HG03521 (cell line): ENCODE measurements around the gene MAP3K2.
"Not testable (repeated sequence)": the region's sequence is repeated elsewhere in the genome, so short reads cannot be mapped to it uniquely, and the experiment has no call there.

ENCODE experiments used
- ATAC-seq: cut with Tn5 transposase; IDR thresholded peaks from one replicate; pipeline ENCODE4 v1.9.1; 2021; ENCODE audit warnings: mild to moderate bottlenecking, moderate library complexity; ENCODE audit not compliant: unreplicated experiment

MAP3K2 gene

DNA sequence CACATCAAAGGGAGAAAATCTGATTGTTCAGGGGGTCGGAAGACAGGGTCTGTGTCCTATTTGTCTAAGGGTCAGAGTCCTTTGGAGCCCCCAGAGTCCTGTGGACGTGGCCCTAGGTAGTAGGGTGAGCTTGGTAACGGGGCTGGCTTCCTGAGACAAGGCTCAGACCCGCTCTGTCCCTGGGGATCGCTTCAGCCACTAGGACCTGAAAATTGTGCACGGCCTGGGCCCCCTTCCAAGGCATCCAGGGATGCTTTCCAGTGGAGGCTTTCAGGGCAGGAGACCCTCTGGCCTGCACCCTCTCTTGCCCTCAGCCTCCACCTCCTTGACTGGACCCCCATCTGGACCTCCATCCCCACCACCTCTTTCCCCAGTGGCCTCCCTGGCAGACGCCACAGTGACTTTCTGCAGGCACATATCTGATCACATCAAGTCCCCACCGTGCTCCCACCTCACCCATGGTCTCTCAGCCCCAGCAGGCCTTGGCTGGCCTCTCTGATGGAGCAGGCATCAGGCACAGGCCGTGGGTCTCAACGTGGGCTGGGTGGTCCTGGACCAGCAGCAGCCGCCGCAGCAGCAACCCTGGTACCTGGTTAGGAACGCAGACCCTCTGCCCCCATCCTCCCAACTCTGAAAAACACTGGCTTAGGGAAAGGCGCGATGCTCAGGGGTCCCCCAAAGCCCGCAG, 34.2 kb upstream of the MAP3K2 start:
- ATAC-seq = no peak

GRCh38 chr2:127421116-127421800, 33.5 kb upstream of the MAP3K2 start:
- no peak for ATAC-seq

DNA sequence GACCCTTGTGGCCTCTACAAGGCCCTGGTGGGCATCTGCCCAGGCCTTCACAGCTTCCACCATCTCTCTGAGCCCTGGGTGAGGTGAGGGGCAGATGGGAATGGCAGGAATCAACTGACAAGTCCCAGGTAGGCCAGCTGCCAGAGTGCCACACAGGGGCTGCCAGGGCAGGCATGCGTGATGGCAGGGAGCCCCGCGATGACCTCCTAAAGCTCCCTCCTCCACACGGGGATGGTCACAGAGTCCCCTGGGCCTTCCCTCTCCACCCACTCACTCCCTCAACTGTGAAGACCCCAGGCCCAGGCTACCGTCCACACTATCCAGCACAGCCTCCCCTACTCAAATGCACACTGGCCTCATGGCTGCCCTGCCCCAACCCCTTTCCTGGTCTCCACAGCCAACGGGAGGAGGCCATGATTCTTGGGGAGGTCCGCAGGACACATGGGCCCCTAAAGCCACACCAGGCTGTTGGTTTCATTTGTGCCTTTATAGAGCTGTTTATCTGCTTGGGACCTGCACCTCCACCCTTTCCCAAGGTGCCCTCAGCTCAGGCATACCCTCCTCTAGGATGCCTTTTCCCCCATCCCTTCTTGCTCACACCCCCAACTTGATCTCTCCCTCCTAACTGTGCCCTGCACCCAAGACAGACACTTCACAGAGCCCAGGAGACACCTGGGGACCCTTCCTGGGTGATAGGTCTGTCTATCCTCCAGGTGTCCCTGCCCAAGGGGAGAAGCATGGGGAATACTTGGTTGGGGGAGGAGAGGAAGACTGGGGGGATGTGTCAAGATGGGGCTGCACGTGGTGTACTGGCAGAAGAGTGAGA, 32.5 kb upstream of the MAP3K2 start:
- no peak for ATAC-seq

- no peak for ATAC-seq
Observed at GRCh38 chr2:127419448-127420038, 31.8 kb upstream of the MAP3K2 start.

GRCh38 chr2:127419112-127419430, 31.3 kb upstream of the MAP3K2 start:
- no peak for ATAC-seq

DNA sequence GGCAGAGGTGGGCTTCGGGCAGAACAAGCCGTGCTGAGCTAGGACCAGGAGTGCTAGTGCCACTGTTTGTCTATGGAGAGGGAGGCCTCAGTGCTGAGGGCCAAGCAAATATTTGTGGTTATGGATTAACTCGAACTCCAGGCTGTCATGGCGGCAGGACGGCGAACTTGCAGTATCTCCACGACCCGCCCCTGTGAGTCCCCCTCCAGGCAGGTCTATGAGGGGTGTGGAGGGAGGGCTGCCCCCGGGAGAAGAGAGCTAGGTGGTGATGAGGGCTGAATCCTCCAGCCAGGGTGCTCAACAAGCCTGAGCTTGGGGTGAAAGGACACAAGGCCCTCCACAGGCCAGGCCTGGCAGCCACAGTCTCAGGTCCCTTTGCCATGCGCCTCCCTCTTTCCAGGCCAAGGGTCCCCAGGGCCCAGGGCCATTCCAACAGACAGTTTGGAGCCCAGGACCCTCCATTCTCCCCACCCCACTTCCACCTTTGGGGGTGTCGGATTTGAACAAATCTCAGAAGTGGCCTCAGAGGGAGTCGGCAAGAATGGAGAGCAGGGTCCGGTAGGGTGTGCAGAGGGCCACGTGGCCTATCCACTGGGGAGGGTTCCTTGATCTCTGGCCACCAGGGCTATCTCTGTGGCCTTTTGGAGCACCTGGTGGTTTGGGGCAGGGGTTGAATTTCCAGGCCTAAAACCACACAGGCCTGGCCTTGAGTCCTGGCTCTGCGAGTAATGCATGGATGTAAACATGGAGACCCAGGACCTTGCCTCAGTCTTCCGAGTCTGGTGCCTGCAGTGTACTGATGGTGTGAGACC, 30.7 kb upstream of the MAP3K2 start, which contains the start of gene PROC:
TSS of gene PROC (plus strand) at position 128 of the 812 bp plus-strand sequence. CDS start 1,516 bp downstream, outside the sequence.
- no peak for ATAC-seq

GRCh38 chr2:127417406-127417805, 29.6 kb upstream of the MAP3K2 start:
- ATAC-seq = no peak

DNA sequence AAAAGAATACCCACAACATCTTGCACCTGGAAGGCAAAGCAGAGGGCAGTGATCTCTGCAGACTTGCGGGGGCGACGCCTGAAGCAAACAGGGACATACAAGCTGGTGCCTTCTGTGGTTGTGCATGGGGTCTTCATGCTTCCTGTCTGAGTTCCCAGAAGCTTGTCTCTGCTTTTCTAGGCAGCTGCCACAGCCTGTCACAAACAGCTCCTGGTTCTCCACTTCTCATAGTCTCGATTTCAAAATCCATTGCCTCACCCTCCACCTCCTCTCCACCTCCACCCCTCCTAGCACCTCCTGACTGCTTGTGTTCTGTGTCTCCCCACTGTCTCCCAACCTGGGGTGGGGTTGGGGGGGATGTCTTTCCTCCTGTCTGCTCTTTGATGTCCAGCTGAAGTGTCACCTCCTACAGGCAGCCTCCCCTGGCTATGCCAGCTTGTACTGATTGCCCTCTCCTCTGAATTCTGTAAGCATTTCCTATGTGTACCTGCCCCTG, 28.8 kb upstream of the MAP3K2 start:
- no peak for ATAC-seq

DNA sequence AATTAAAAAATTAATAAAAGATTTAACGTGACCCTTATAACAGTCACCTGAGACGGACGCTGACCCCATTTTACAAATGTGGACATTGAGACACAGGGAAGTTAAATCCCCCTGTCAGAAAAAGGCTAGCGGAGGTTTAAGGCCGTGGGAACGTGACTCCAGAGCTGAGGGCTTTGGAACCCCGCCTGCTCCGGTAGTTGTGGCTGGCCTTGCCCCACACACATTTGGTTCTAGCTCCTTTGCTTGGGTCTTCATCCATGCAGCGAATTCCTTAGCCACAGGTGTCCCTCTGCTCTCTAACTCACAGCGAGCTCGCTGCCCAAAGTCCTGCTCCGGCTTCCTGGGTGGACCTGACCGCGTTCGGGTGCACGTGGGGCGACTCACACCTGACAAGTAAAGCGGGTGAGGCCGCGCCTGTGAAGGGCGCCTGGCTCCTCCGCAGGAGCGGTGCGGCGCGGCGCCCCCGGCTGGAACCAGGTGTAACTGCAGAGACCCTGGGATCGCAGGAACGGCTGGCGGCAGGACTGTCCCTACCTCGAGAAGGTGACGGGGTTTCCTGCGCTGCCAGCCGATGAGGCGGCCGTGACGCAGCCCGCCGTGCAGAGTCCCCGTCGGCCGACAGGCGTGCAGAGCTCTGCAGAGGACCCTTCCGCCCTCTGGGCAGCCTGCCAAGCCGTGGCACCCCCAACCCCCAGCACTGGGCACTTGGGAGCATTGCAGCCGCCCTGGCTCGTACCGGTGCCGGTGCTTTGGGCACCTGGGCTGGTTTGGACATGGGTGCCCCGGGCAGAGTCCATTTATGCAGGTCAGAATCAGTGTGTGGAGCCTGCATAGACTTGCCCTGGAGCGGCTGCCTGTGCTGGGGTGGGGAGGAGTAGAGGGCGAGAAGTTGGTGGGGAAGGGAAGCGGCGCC, 28.1 kb upstream of the MAP3K2 start:
- ATAC-seq = peak; percentile 62

- ATAC-seq = no peak
Observed at GRCh38 chr2:127414638-127415592, 27.1 kb upstream of the MAP3K2 start.

DNA sequence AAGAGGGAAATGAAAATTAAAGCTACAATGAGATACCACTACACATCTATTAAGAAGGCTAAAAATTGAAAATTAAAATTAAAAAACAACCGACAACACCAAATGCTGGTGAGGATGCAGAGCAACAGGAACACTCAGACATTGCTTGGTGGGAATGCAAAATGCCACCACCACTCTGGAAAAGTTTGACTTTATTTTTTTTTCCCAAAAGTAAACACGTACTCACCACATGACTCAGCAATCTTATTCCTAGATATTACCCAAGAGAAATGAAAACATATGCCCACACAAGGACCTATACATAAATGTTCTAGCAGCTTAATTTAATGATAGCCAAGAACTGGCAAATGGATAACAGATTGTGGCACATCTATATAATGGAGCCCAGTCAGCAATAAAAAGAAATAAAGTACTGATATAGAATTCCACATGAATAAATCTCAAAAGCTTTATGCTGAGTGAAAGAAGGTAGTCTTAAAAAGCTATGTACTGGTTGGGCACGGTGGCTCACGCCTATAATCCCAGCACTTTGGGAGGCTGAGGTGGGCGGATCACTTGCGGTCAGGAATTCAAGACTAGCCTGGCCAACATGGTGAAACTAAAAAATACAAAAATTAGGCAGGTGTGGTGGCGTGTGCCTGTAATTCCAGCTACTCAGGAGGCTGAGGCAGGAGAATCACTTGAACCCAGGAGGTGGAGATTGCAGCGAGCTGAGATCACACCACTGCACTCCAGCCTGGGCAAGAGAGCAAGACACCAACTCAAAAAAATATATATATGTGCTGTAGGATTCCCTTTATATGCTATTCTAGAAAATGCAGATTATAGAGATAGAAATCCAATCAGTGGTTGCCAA, 26.2 kb upstream of the MAP3K2 start:
- no peak for ATAC-seq

DNA sequence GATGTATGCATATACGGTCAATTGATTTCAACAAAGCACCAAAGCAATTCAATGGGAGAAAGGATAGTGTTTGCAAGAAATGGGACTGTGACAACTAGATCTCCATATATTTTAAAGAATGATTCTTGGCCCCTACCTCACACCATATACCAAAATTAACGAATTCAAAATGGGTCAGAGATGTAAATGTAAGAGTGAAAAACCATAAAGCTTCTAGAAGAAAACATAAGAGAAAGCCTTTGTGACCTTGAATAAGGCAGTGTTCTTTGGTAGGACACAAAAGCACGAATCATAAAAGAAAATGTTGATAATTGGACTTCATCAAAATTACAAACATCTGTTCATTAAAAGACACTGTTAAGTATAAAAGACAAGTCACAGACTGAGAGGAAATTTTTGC, 25.4 kb upstream of the MAP3K2 start:
- no peak for ATAC-seq

DNA sequence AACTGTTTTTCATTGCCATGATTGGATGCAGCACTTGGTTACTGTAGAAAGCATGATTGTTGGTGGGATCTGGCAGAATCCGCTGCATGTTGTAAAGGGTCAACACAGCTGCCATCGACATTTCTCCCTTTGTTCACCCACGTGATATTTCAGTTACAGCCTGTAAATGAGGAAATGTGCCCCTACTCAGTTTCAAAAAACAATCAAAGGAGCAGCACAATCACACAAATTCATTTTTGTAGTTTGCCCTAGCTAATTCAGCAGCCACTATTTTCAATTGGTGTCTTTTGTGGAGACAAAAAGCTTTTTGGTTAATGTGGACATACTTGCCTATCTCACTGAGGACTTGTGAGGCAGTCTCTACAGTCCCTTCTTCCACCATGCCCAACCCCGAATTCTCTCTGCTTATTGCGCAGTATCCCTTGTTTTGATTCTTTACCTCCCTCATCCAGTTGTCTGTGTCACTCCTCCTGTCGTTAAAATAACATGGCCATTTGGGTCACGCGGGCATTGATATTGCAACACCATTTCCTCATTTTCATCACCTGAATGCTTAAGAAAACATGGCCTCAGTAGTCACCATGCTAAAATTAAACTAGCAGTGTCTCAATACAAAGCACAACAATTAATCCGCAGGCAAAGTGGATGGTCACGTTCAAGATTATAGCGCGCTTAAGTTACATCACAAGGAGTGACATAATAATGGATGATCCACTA, 24.0 kb upstream of the MAP3K2 start:
- no peak for ATAC-seq

DNA sequence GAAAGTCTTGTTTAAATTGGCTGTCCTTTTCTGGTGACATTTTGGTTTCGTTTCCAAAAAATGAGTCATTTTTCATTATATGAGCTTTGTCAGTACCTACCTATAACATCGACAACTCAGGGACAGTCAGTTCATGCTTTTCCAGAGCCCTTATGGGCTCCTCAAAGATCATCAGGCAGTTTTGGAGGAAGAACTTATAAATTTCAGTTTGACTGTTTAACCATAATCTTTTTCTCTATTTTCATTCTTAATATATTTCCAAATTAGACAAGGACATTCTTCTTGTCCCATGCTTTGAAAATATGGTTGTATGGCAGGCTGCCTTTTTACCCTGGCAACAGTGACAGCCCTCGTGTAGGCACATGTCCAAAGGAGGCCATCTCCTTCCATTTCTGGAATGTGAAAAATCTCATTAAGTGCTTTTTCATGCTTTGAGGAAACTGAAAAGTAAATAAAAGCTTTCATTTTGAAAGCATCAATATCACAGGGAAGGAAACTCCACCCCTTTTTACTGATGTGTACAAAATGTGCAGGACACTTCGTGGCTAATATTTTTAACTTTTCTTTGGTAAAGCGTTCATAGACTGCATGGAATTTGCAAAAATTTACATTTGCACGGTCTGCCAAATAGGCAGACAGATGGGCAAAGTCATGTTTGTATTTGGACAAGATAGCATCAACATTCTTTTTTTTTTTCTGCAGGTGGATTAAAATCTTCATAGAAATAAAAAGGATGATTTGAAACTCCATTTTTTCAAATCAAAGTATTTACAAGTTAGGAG, 23.3 kb upstream of the MAP3K2 start:
- ATAC-seq = no peak

- ATAC-seq = not testable (repeated sequence)
Observed at GRCh38 chr2:127409716-127410115, 21.9 kb upstream of the MAP3K2 start.

DNA sequence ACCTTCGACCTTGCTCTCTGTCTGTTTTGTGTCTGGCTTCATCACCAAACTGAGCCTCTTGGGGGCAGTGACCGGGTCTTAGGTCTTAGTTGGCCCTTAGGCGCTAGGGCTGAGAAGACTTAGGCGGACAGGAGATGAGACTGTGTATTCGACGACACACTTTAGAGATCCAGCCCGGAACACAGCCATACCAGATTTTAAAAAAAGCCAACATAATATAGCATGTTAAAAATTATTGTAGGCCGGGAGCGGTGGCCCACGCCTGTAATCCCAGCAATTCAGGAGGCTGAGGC, 21.0 kb upstream of the MAP3K2 start:
- ATAC-seq = no peak
